Loucy (cell line): ENCODE results near the gene ID1.

ENCODE experiments used
- EZH2phosphoT487 ChIP-seq: fragments of 200-600 bp; IDR thresholded peaks from 2 replicates; pipeline ENCODE4 v1.6.1; 2018; ENCODE audit warnings: antibody characterized with exemption, mild to moderate bottlenecking, moderate library complexity, borderline replicate concordance
- TF ChIP-seq, protein P1 (sequence below): fragments of 200-600 bp; sonication (generic); conservative IDR thresholded peaks from 2 replicates; pipeline ENCODE4 v1.5.1; 2014; ENCODE audit warnings: mild to moderate bottlenecking, antibody characterized with exemption, low read length

DNA sequence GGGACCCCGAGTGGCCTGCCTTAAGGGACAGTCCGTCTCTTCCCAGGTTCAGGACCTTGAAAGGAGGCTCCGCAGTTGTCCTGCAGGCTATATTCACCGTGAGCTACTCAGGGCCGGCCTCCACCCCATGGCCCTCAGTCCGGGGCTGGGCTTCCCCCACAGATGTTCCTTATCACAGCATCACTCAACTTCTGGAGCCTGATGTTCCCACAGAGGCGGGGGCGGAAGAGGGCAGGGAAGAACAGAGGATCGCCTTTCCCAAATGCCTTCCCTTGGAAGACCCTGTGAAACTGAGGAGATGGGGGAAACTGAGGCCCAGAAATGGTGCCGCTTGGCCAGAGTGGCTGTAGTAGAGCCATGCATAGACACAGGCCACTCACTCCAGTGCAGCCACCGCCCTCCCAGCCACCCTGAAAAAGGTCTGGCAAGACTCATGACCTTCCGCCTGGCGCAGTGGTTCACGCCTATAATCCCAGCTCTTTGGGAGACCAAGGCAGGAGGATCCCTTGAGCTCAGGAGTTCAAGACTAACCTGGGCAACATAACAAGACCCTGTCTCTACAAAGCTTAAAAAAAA is 28.3 kb downstream of the ID1 start:
- TF ChIP-seq, protein P1, sequence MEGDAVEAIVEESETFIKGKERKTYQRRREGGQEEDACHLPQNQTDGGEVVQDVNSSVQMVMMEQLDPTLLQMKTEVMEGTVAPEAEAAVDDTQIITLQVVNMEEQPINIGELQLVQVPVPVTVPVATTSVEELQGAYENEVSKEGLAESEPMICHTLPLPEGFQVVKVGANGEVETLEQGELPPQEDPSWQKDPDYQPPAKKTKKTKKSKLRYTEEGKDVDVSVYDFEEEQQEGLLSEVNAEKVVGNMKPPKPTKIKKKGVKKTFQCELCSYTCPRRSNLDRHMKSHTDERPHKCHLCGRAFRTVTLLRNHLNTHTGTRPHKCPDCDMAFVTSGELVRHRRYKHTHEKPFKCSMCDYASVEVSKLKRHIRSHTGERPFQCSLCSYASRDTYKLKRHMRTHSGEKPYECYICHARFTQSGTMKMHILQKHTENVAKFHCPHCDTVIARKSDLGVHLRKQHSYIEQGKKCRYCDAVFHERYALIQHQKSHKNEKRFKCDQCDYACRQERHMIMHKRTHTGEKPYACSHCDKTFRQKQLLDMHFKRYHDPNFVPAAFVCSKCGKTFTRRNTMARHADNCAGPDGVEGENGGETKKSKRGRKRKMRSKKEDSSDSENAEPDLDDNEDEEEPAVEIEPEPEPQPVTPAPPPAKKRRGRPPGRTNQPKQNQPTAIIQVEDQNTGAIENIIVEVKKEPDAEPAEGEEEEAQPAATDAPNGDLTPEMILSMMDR = no peak
- no peak for TF ChIP-seq EZH2phosphoT487
